HEK293 (cell line): ENCODE results near the gene PCDHB1.
"Not testable (repeated sequence)": the region's sequence is repeated elsewhere in the genome, so short reads cannot be mapped to it uniquely, and the experiment has no call there.

ENCODE experiments used
- CTCF ChIA-PET: fragments of 350-600 bp; formaldehyde crosslinking; extraction: SDS; loops from one replicate; lab custom pipeline; 2021; ENCODE audit warnings: antibody characterized with exemption; lab: Yijun Ruan, JAX
- POLR2A ChIA-PET: fragments of 300-600 bp; formaldehyde crosslinking; extraction: SDS; loops from one replicate; lab custom pipeline; 2020; ENCODE audit warnings: antibody characterized with exemption, inconsistent platforms; lab: Yijun Ruan, JAX
- H3K27ac ChIP-seq: fragments of 200-500 bp; sonication (Bioruptor generic); 2 replicates; pipeline ENCODE4 v1.5.1; 2014; ENCODE audit warnings: low read depth, low read length, control low read depth, inconsistent platforms; ENCODE audit errors: extremely low read depth
- H3K36me3 ChIP-seq, 2 experiments: fragments of 200-500 bp in 1 of 2; sonication (Bioruptor generic) in 1 of 2; 1 replicate in 1 of 2; 2 replicates in 1 of 2; pipeline ENCODE4 v1.5.1; 2014 to 2017; ENCODE audit warnings: inconsistent platforms in 2 of 2, low read length in 2 of 2; ENCODE audit not compliant: control insufficient read depth in 2 of 2, insufficient read depth in 1 of 2
- H3K4me1 ChIP-seq: fragments of 200-500 bp; sonication (Bioruptor generic); 2 replicates; pipeline ENCODE4 v1.5.1; 2014; ENCODE audit warnings: mild to moderate bottlenecking, low read length, inconsistent platforms; ENCODE audit not compliant: control insufficient read depth, insufficient read depth
- H3K4me3 ChIP-seq: 2 replicates; pipeline ENCODE4 v1.5.1; 2011; ENCODE audit warnings: low read depth, mild to moderate bottlenecking, control low read depth, low read length, moderate library complexity
- H3K9me3 ChIP-seq: fragments of 200-500 bp; sonication (Bioruptor generic); 2 replicates; pipeline ENCODE4 v1.5.1; 2014; ENCODE audit warnings: low read depth, low read length, inconsistent platforms; ENCODE audit not compliant: control insufficient read depth, insufficient read depth
- GLI2 ChIP-seq: fragments of 450-650 bp; formaldehyde crosslinking; IDR thresholded peaks from 2 replicates; pipeline ENCODE4; 2017; ENCODE audit warnings: missing biosample characterization, missing genetic modification characterization, low read depth, borderline replicate concordance
- HOXC10 ChIP-seq: sonication (generic); formaldehyde crosslinking; IDR thresholded peaks from 2 replicates; pipeline ENCODE4 v1.8.1; 2023; ENCODE audit warnings: mild to moderate bottlenecking, missing genetic modification reagents
- KLF16 ChIP-seq: fragments of 450-650 bp; formaldehyde crosslinking; IDR thresholded peaks from 2 replicates; pipeline ENCODE4 v1.5.1; 2017; ENCODE audit warnings: missing biosample characterization, missing genetic modification characterization
- SETDB1 ChIP-seq: IDR thresholded peaks from one replicate; pipeline ENCODE4 v1.6.1; 2017; ENCODE audit warnings: mild to moderate bottlenecking, low read length, moderate library complexity, mixed read lengths; ENCODE audit not compliant: insufficient read length
- YY2 ChIP-seq: fragments of 450-650 bp; formaldehyde crosslinking; IDR thresholded peaks from 2 replicates; pipeline ENCODE4 v1.5.1; 2016; ENCODE audit warnings: missing biosample characterization, missing genetic modification characterization
- ZBTB48 ChIP-seq: fragments of 450-650 bp; formaldehyde crosslinking; IDR thresholded peaks from 2 replicates; pipeline ENCODE4 v1.5.1; 2016; ENCODE audit warnings: missing biosample characterization, missing genetic modification characterization
- ZBTB8A ChIP-seq: fragments of 450-650 bp; formaldehyde crosslinking; IDR thresholded peaks from 2 replicates; pipeline ENCODE4 v1.5.1; 2016; ENCODE audit warnings: missing biosample characterization, missing genetic modification characterization
- ZNF19 ChIP-seq: fragments of 450-650 bp; formaldehyde crosslinking; IDR thresholded peaks from 2 replicates; pipeline ENCODE4; 2016; ENCODE audit warnings: missing biosample characterization, missing genetic modification characterization, low read depth
- ZNF221 ChIP-seq: fragments of 450-650 bp; formaldehyde crosslinking; IDR thresholded peaks from 2 replicates; pipeline ENCODE4 v1.5.1; 2017; ENCODE audit warnings: missing biosample characterization, missing genetic modification characterization, borderline replicate concordance
- ZNF248 ChIP-seq: fragments of 450-650 bp; formaldehyde crosslinking; IDR thresholded peaks from 2 replicates; pipeline ENCODE4 v1.5.1; 2017; ENCODE audit warnings: missing biosample characterization, missing genetic modification characterization
- ZNF302 ChIP-seq: fragments of 450-650 bp; formaldehyde crosslinking; IDR thresholded peaks from 2 replicates; pipeline ENCODE4 v1.5.1; 2016; ENCODE audit warnings: missing biosample characterization, missing genetic modification characterization, low read depth
- ZNF366 ChIP-seq: fragments of 450-650 bp; formaldehyde crosslinking; conservative IDR thresholded peaks from 2 replicates; pipeline ENCODE4 v1.5.1; 2016; ENCODE audit warnings: missing biosample characterization, missing genetic modification characterization
- ZNF423 ChIP-seq: fragments of 450-650 bp; formaldehyde crosslinking; IDR thresholded peaks from 2 replicates; pipeline ENCODE4 v1.5.1; 2016; ENCODE audit warnings: missing biosample characterization, missing genetic modification characterization
- ZNF473 ChIP-seq: fragments of 450-650 bp; formaldehyde crosslinking; IDR thresholded peaks from 2 replicates; pipeline ENCODE4 v1.5.1; 2017; ENCODE audit warnings: missing biosample characterization, missing genetic modification characterization
- TF ChIP-seq, protein P1 (sequence below): fragments of 450-650 bp; formaldehyde crosslinking; IDR thresholded peaks from 2 replicates; pipeline ENCODE4 v1.5.1; 2016; ENCODE audit warnings: missing biosample characterization, missing genetic modification characterization
- TF ChIP-seq, protein P2 (sequence below): fragments of 450-650 bp; formaldehyde crosslinking; IDR thresholded peaks from 2 replicates; pipeline ENCODE4 v1.5.1; 2016; ENCODE audit warnings: missing biosample characterization, missing genetic modification characterization
- TF ChIP-seq, protein P3 (sequence below): fragments of 450-650 bp; formaldehyde crosslinking; IDR thresholded peaks from 2 replicates; pipeline ENCODE4 v1.5.1; 2016; ENCODE audit warnings: missing biosample characterization, missing genetic modification characterization
- TF ChIP-seq, protein P4 (sequence below): fragments of 450-650 bp; formaldehyde crosslinking; IDR thresholded peaks from 2 replicates; pipeline ENCODE4 v1.5.1; 2016; ENCODE audit warnings: missing biosample characterization, missing genetic modification characterization
- TF ChIP-seq, protein P5 (sequence below): fragments of 450-650 bp; formaldehyde crosslinking; IDR thresholded peaks from 2 replicates; pipeline ENCODE4; 2016; ENCODE audit warnings: missing biosample characterization, missing genetic modification characterization
- TF ChIP-seq, protein P6 (sequence below): fragments of 450-650 bp; formaldehyde crosslinking; IDR thresholded peaks from 2 replicates; pipeline ENCODE4 v1.5.1; 2017; ENCODE audit warnings: missing biosample characterization, mild to moderate bottlenecking, missing genetic modification characterization, moderate library complexity

PCDHB1 gene

DNA sequence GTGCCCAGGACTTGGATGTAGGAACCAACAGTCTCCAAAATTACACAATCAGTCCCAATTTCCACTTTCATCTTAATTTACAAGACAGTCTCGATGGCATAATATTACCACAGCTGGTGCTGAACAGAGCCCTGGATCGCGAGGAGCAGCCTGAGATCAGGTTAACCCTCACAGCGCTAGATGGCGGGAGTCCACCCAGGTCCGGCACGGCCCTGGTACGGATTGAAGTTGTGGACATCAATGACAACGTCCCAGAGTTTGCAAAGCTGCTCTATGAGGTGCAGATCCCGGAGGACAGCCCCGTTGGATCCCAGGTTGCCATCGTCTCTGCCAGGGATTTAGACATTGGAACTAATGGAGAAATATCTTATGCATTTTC lies 44.1 kb downstream of the PCDHB1 start:
- H3K36me3 ChIP-seq, result no peaks in the 10 kb centered on the region
- CTCF ChIA-PET, result interaction anchor here (0.7 to 2.5 kb wide), 7 partner anchors 11 to 469 kb away, joined by 3 to 13 read pairs (median 5); partner anchors contain the start of genes PCDHB5 and PCDHB9
- no peak for TF ChIP-seq SETDB1
- TF ChIP-seq, protein P1, sequence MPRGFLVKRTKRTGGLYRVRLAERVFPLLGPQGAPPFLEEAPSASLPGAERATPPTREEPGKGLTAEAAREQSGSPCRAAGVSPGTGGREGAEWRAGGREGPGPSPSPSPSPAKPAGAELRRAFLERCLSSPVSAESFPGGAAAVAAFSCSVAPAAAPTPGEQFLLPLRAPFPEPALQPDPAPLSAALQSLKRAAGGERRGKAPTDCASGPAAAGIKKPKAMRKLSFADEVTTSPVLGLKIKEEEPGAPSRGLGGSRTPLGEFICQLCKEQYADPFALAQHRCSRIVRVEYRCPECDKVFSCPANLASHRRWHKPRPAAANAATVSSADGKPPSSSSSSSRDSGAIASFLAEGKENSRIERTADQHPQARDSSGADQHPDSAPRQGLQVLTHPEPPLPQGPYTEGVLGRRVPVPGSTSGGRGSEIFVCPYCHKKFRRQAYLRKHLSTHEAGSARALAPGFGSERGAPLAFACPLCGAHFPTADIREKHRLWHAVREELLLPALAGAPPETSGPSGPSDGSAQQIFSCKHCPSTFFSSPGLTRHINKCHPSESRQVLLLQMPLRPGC (tag by site-specific recombination), result no peak
- TF ChIP-seq, protein P2, sequence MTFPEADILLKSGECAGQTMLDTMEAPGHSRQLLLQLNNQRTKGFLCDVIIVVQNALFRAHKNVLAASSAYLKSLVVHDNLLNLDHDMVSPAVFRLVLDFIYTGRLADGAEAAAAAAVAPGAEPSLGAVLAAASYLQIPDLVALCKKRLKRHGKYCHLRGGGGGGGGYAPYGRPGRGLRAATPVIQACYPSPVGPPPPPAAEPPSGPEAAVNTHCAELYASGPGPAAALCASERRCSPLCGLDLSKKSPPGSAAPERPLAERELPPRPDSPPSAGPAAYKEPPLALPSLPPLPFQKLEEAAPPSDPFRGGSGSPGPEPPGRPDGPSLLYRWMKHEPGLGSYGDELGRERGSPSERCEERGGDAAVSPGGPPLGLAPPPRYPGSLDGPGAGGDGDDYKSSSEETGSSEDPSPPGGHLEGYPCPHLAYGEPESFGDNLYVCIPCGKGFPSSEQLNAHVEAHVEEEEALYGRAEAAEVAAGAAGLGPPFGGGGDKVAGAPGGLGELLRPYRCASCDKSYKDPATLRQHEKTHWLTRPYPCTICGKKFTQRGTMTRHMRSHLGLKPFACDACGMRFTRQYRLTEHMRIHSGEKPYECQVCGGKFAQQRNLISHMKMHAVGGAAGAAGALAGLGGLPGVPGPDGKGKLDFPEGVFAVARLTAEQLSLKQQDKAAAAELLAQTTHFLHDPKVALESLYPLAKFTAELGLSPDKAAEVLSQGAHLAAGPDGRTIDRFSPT (tag by site-specific recombination), result no peak
- TF ChIP-seq, protein P3, sequence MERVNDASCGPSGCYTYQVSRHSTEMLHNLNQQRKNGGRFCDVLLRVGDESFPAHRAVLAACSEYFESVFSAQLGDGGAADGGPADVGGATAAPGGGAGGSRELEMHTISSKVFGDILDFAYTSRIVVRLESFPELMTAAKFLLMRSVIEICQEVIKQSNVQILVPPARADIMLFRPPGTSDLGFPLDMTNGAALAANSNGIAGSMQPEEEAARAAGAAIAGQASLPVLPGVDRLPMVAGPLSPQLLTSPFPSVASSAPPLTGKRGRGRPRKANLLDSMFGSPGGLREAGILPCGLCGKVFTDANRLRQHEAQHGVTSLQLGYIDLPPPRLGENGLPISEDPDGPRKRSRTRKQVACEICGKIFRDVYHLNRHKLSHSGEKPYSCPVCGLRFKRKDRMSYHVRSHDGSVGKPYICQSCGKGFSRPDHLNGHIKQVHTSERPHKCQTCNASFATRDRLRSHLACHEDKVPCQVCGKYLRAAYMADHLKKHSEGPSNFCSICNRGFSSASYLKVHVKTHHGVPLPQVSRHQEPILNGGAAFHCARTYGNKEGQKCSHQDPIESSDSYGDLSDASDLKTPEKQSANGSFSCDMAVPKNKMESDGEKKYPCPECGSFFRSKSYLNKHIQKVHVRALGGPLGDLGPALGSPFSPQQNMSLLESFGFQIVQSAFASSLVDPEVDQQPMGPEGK (tag by site-specific recombination), result no peak
- TF ChIP-seq HOXC10 (CRISPR knock-in tag), result no peak
- TF ChIP-seq, protein P4, sequence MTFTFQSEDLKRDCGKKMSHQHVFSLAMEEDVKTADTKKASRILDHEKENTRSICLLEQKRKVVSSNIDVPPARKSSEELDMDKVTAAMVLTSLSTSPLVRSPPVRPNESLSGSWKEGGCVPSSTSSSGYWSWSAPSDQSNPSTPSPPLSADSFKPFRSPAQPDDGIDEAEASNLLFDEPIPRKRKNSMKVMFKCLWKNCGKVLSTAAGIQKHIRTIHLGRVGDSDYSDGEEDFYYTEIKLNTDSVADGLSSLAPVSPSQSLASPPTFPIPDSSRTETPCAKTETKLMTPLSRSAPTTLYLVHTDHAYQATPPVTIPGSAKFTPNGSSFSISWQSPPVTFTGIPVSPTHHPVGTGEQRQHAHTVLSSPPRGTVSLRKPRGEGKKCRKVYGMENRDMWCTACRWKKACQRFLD, result no peak
- TF ChIP-seq ZNF19, result no peak
- TF ChIP-seq ZNF366, result no peak
- TF ChIP-seq ZBTB48 (tag by site-specific recombination), result no peak
- TF ChIP-seq ZNF473, result no peak
- TF ChIP-seq ZBTB8A (tag by site-specific recombination), result no peak
- TF ChIP-seq ZNF302, result no peak
- TF ChIP-seq KLF16 (tag by site-specific recombination), result no peak
- TF ChIP-seq, protein P5, sequence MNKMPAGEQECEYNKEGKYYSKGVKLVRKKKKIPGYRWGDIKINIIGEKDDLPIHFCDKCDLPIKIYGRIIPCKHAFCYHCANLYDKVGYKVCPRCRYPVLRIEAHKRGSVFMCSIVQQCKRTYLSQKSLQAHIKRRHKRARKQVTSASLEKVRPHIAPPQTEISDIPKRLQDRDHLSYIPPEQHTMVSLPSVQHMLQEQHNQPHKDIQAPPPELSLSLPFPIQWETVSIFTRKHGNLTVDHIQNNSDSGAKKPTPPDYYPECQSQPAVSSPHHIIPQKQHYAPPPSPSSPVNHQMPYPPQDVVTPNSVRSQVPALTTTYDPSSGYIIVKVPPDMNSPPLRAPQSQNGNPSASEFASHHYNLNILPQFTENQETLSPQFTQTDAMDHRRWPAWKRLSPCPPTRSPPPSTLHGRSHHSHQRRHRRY (tag by site-specific recombination), result no peak
- TF ChIP-seq GLI2, result no peak
- TF ChIP-seq ZNF221 (tag by site-specific recombination), result no peak
- TF ChIP-seq, protein P6, sequence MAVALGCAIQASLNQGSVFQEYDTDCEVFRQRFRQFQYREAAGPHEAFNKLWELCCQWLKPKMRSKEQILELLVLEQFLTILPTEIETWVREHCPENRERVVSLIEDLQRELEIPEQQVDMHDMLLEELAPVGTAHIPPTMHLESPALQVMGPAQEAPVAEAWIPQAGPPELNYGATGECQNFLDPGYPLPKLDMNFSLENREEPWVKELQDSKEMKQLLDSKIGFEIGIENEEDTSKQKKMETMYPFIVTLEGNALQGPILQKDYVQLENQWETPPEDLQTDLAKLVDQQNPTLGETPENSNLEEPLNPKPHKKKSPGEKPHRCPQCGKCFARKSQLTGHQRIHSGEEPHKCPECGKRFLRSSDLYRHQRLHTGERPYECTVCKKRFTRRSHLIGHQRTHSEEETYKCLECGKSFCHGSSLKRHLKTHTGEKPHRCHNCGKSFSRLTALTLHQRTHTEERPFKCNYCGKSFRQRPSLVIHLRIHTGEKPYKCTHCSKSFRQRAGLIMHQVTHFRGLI (tag by site-specific recombination), result no peak
- TF ChIP-seq ZNF248 (tag by site-specific recombination), result no peak
- TF ChIP-seq YY2 (tag by site-specific recombination), result no peak
- TF ChIP-seq ZNF423 (tag by site-specific recombination), result no peak
- TF ChIP-seq, all 188 proteins: peak for 0
- peak overlapping the region; percentile 55 for H3K4me3 ChIP-seq
- 0 out of 2 replicates have a peak, but pooled peaks cover 2% of the 10 kb centered on the region for H3K9me3 ChIP-seq
- H3K4me1 ChIP-seq, result no peaks in the 10 kb centered on the region
- POLR2A ChIA-PET, result interaction anchor here (0.6 kb wide), 1 partner anchor 40 kb away, joined by 3 read pairs; no protein-coding TSS in a partner anchor
- no peak overlapping the region for H3K27ac ChIP-seq

DNA sequence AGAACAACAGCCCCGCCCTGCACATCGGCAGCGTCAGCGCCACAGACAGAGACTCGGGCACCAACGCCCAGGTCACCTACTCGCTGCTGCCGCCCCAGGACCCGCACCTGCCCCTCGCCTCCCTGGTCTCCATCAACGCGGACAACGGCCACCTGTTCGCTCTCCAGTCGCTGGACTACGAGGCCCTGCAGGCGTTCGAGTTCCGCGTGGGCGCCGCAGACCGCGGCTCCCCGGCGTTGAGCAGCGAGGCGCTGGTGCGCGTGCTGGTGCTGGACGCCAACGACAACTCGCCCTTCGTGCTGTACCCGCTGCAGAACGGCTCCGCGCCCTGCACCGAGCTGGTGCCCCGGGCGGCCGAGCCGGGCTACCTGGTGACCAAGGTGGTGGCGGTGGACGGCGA lies 45.0 kb downstream of the PCDHB1 start:
- H3K27ac ChIP-seq, H3K4me1 ChIP-seq, H3K4me3 ChIP-seq, POLR2A ChIA-PET, H3K36me3 ChIP-seq, H3K9me3 ChIP-seq, CTCF ChIA-PET: not testable (repeated sequence)

DNA sequence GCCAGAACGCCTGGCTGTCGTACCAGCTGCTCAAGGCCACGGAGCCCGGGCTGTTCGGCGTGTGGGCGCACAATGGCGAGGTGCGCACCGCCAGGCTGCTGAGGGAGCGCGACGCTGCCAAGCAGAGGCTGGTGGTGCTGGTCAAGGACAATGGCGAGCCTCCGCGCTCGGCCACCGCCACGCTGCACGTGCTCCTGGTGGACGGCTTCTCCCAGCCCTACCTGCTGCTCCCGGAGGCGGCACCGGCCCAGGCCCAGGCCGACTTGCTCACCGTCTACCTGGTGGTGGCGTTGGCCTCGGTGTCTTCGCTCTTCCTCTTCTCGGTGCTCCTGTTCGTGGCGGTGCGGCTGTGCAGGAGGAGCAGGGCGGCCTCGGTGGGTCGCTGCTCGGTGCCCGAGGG lies 45.4 kb downstream of the PCDHB1 start:
- H3K4me1 ChIP-seq, POLR2A ChIA-PET, CTCF ChIA-PET, H3K36me3 ChIP-seq, H3K4me3 ChIP-seq, H3K27ac ChIP-seq, H3K9me3 ChIP-seq: not testable (repeated sequence)
